ENCODE results near the gene TERB1.

- TF ChIP-seq, protein P1, sequence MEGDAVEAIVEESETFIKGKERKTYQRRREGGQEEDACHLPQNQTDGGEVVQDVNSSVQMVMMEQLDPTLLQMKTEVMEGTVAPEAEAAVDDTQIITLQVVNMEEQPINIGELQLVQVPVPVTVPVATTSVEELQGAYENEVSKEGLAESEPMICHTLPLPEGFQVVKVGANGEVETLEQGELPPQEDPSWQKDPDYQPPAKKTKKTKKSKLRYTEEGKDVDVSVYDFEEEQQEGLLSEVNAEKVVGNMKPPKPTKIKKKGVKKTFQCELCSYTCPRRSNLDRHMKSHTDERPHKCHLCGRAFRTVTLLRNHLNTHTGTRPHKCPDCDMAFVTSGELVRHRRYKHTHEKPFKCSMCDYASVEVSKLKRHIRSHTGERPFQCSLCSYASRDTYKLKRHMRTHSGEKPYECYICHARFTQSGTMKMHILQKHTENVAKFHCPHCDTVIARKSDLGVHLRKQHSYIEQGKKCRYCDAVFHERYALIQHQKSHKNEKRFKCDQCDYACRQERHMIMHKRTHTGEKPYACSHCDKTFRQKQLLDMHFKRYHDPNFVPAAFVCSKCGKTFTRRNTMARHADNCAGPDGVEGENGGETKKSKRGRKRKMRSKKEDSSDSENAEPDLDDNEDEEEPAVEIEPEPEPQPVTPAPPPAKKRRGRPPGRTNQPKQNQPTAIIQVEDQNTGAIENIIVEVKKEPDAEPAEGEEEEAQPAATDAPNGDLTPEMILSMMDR (conservative IDR thresholded peaks at IDR 0.05; ENCODE audit: low read length) = no peak
- no peak for TF ChIP-seq EZH2phosphoT487 (IDR thresholded peaks at IDR 0.05; ENCODE audit: borderline replicate concordance)
These were observed 94.9 kb downstream of the TERB1 start for GRCh38 chr16:66706506-66706880.

All from Loucy (cell line).